HepG2 (cell line): ENCODE measurements around the gene HDAC5. TPM values are rescaled to one million over a fixed set of nuclear protein-coding genes. Genes with fewer than 3 reads are reported as not detected.

Experiments
- ATAC-seq: fragments of 200-7000 bp; cut with Tn5 transposase; 3 replicates; pipeline ENCODE4 v1.9.1; 2020; ENCODE audit warnings: mild to moderate bottlenecking, moderate library complexity
- BruUV-seq: library from RNA; stranded (reverse); fragments of 400-500 nt; replicated peaks from 2 replicates; lab custom pipeline; 2021; lab: Mats Ljungman, UMichigan
- CTCF ChIA-PET: fragments of 300-600 bp; formaldehyde crosslinking; extraction: SDS; loops from one replicate; lab custom pipeline; 2021; ENCODE audit warnings: low total read pairs, inconsistent platforms, low intra/inter-chr PET ratio; lab: Yijun Ruan, JAX
- POLR2A ChIA-PET: fragments of 350-600 bp; sonication (Branson Sonifier 250); formaldehyde crosslinking; loops from one replicate; lab custom pipeline; 2020; ENCODE audit warnings: antibody characterized with exemption, inconsistent platforms; lab: Yijun Ruan, JAX
- DNase-seq: peaks from one replicate; pipeline ENCODE4 v3.0.0-alpha.2; 2015; ENCODE audit warnings: low spot score
- FAIRE-seq: peaks from 3 replicates; lab custom pipeline; 2011; peaks lifted over from hg19 to GRCh38; lab: Jason Lieb, UNC
- H2AFZ ChIP-seq: one replicate; pipeline ENCODE4 v1.6.1; 2011; ENCODE audit warnings: low read length, inconsistent platforms
- H3K27ac ChIP-seq: fragments of 300-600 bp; 3 replicates; pipeline ENCODE4 v1.8.0; 2011; ENCODE audit warnings: mixed run types, mild to moderate bottlenecking, mixed read lengths, low read length, inconsistent platforms; ENCODE audit not compliant: insufficient read depth; ENCODE audit errors: extremely low read length
- H3K27me3 ChIP-seq, 2 experiments: fragments of 200-600 bp in 1 of 2; 2 replicates in 1 of 2; 3 replicates in 1 of 2; pipeline versions ENCODE4 v1.6.0 to v1.8.0; 2011; ENCODE audit warnings: low read length in 2 of 2, mild to moderate bottlenecking in 2 of 2, moderate library complexity in 2 of 2, inconsistent platforms in 1 of 2; ENCODE audit not compliant: insufficient read depth in 2 of 2, control insufficient read depth in 1 of 2
- H3K36me3 ChIP-seq, 2 experiments: fragments of 200-600 bp in 1 of 2; replicated peaks in 1 of 2; 2 replicates in 1 of 2; 3 replicates in 1 of 2; pipeline versions ENCODE4 v1.5.1 to v1.8.0; 2011; ENCODE audit warnings: low read length in 2 of 2, inconsistent platforms in 1 of 2; ENCODE audit not compliant: insufficient read depth in 2 of 2, control insufficient read depth in 1 of 2
- H3K4me1 ChIP-seq: 2 replicates; pipeline ENCODE4 v1.5.1; 2012; ENCODE audit warnings: low read length, inconsistent platforms; ENCODE audit not compliant: insufficient read depth
- H3K4me2 ChIP-seq: 2 replicates; pipeline ENCODE4 v1.6.0; 2011; ENCODE audit warnings: low read depth, low read length, inconsistent platforms
- H3K4me3 ChIP-seq, 3 experiments: fragments of 200-600 bp in 1 of 3; sonication (generic), shearing (Covaris generic) in 1 of 3; replicated peaks in 1 of 3; 2 replicates each; pipeline ENCODE4 v1.5.1; 2011 to 2016; ENCODE audit warnings: low read length in 3 of 3, inconsistent platforms in 2 of 3, low read depth in 2 of 3, mild to moderate bottlenecking in 2 of 3, control low read depth in 1 of 3, mixed read lengths in 1 of 3; ENCODE audit not compliant: insufficient read depth in 1 of 3
- H3K79me2 ChIP-seq: one replicate; pipeline ENCODE4 v1.6.1; 2011; ENCODE audit warnings: low read length, inconsistent platforms; ENCODE audit not compliant: insufficient read depth
- H3K9ac ChIP-seq: 2 replicates; pipeline ENCODE4 v1.6.0; 2011; ENCODE audit warnings: mild to moderate bottlenecking, low read depth, low read length, inconsistent platforms; ENCODE audit not compliant: insufficient read depth
- H3K9me3 ChIP-seq: 2 replicates; pipeline ENCODE4 v1.5.1; 2012; ENCODE audit warnings: mild to moderate bottlenecking, low read length
- H4K20me1 ChIP-seq: 2 replicates; pipeline ENCODE4 v1.6.0; 2011; ENCODE audit warnings: inconsistent platforms, mild to moderate bottlenecking, low read length, moderate library complexity; ENCODE audit not compliant: insufficient read depth
- POLR2G ChIP-seq: fragments of 200-400 bp; formaldehyde crosslinking; IDR thresholded peaks from 2 replicates; pipeline ENCODE4 v1.6.1; 2018; ENCODE audit warnings: mild to moderate bottlenecking, low read depth, low read length, moderate library complexity
- SOX5 ChIP-seq: IDR thresholded peaks from 2 replicates; pipeline ENCODE4 v1.6.1; 2016; ENCODE audit warnings: borderline replicate concordance
- THAP11 ChIP-seq: IDR thresholded peaks from 2 replicates; pipeline ENCODE4 v1.6.1; 2016; ENCODE audit warnings: missing biosample characterization, missing genetic modification reagents
- ZBTB14 ChIP-seq: sonication (generic); formaldehyde crosslinking; IDR thresholded peaks from 2 replicates; pipeline ENCODE4 v1.4.0; 2020; ENCODE audit warnings: missing genetic modification reagents
- ZBTB4 ChIP-seq: sonication (generic); formaldehyde crosslinking; IDR thresholded peaks from 2 replicates; pipeline ENCODE4 v1.4.0; 2020; ENCODE audit warnings: missing genetic modification reagents, mild to moderate bottlenecking, borderline replicate concordance
- ZBTB44 ChIP-seq: sonication (generic); formaldehyde crosslinking; IDR thresholded peaks from 2 replicates; pipeline ENCODE4 v1.4.0; 2020; ENCODE audit warnings: missing genetic modification reagents
- WGBS: methylation state at CpG from one replicate; pipeline ENCODE4 v1.1.6; 2017; ENCODE audit warnings: low lambda C conversion rate; 5-methylcytosine and 5-hydroxymethylcytosine counted together
- in situ Hi-C: cut with HindIII; loops from 2 replicates; pipeline ENCODE4 v1.10.0; 2017; ENCODE audit warnings: low pct_unique_long_range_greater_than_20kb; ENCODE audit not compliant: extremely low pct_ligation_motif_present
- intact Hi-C: fragments of 100-400 bp; cut with micrococcal nuclease; formaldehyde crosslinking; loops from one replicate; pipeline ENCODE4 v1.10.0; 2022; ENCODE audit not compliant: unreplicated experiment
- polyA plus RNA-seq, 8 experiments: library from polyadenylated mRNA; depleted of rRNA in 3 of 8; stranded (reverse) in 7 of 8; unstranded in 1 of 8; fragments of >200 nt; fragmentation: Illumina TruSeq in 4 of 8; extraction: Trizol in 4 of 8; gene quantifications; 2 replicates each; pipeline versions ENCODE4 v1.2.1 to v1.2.3, GENCODE V29; 2011 to 2016; ENCODE audit warnings: low read depth in 4 of 8, missing spikeins in 1 of 8, mixed read lengths in 1 of 8; ENCODE audit not compliant: insufficient read depth in 1 of 8
- total RNA-seq, 5 experiments: library from RNA; depleted of rRNA; stranded (reverse); fragments of >200 nt; fragmentation: Illumina TruSeq; extraction: Trizol; gene quantifications; 2 replicates each; pipeline ENCODE4 v1.2.3, GENCODE V29; 2016; ENCODE audit warnings: low read depth in 1 of 5
- TF ChIP-seq, protein P1 (sequence below): sonication (generic); formaldehyde crosslinking; IDR thresholded peaks from 2 replicates; pipeline ENCODE4 v1.9.0; 2021; ENCODE audit warnings: missing genetic modification reagents, borderline replicate concordance
- TF ChIP-seq, protein P2 (sequence below): sonication (generic); formaldehyde crosslinking; IDR thresholded peaks from 2 replicates; pipeline ENCODE4 v1.9.0; 2022; ENCODE audit warnings: missing genetic modification reagents, mild to moderate bottlenecking, borderline replicate concordance

HDAC5 gene
- total and polyA plus RNA-seq, 2 of the 13 experiments (the other 11 are each of a cell fraction or from before 2014, with no cell fraction given), result 46.4 to 85.4 TPM

DNA sequence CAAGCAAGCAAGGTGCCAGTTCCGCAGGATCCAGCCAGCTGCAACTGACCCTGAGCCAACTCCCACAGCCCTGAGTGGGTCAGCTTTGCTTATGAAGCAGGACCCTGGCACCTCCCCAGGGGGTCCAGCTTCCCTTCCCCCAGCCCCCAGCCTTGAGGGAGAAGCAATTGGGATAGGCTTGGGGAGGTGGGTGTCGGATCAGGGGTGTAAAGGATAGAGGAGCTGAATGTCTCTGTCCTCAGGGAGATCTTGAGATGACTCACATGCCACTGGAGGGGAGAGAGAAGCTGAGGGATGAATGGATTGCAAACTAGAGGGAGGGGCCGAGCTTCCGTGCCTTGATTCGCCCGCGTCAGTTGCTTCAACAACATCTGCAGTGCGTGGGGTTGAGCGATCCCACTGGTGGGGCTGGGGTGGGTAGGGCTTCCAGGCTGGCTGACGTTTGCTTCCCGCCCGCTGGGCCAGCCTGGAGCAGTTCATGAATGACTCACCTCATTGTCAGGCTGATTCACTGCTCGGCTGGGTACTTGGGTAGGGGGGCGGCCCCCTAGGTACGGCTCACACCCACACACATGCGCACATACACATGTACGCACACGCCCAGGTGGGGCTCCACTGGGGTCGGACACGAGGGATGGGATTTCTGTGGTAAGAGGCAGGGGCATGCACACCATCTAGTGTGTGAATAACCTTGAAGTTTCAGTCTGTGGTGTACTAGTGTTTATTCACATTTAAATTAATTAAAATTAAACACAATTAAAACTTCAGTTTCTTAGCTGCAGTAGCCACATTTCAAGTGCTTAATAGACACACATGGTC lies 14.7 kb upstream of the HDAC5 start (continued):
- TF ChIP-seq ZBTB44 (CRISPR knock-in tag) (0 out of 2 replicates have a peak, but pooled peaks have one; percentile 32), ZBTB4 (CRISPR knock-in tag) (peak; percentile 69; the same call in 1 of the 2 replicates), POLR2G (0 out of 2 replicates have a peak, but pooled peaks have one; percentile 39)

DNA sequence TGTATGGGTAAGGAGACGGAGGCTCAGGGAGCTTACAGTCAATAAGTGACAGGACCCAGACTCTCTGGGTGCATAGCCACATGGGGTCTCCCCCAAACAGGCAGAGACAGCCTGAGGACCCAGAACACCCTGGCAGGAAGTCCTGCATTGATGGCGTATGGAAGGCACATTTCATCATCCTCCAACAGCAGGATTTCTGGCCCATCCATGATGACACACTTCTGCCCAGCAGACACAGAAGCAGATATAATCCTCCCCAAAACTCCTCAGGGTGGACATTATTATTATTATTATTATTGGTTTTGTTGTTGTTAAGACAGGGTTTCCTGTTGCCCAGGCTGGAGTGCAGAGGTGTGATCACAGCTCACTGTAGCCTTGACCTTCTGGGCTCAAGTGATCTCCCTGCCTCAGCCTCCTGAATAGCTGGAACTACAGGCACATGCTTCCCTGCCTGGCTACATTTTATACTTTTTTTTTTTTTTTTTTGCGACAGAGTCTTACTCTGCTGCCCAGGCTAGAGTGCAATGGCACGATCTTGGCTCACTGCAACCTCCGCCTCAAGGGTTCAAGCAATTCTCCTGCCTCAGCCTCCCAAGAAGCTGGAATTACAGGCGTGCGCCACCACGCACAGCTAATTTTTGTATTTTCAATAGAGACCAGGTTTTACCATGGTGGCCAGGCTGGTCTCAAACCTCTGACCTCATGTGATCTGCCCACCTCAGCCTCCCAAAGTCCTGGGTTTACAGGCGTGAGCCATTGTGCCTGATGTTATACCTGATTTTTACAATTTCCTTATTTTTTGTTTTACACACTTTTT lies 11.5 kb upstream of the HDAC5 start:
- ChIA-PET POLR2A (interaction anchor here (0.5 to 1.8 kb wide), 7 partner anchors 8 to 120 kb away, joined by 3 to 7 read pairs (median 4); partner anchors contain the start of genes HDAC5, TMEM101 and TMUB2), CTCF (no interaction called here)
- no TSS peak for BruUV-seq
- TF ChIP-seq SOX5 (CRISPR knock-in tag), result peak; percentile 39; the same call in 1 of the 2 replicates
- TF ChIP-seq ZBTB14 (CRISPR knock-in tag), result no peak
- TF ChIP-seq, protein P1, sequence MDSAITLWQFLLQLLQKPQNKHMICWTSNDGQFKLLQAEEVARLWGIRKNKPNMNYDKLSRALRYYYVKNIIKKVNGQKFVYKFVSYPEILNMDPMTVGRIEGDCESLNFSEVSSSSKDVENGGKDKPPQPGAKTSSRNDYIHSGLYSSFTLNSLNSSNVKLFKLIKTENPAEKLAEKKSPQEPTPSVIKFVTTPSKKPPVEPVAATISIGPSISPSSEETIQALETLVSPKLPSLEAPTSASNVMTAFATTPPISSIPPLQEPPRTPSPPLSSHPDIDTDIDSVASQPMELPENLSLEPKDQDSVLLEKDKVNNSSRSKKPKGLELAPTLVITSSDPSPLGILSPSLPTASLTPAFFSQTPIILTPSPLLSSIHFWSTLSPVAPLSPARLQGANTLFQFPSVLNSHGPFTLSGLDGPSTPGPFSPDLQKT (CRISPR knock-in tag), result no peak
- TF ChIP-seq THAP11 (CRISPR knock-in tag), result 0 out of 2 replicates have a peak, but pooled peaks have one; percentile 13
- TF ChIP-seq, protein P2, sequence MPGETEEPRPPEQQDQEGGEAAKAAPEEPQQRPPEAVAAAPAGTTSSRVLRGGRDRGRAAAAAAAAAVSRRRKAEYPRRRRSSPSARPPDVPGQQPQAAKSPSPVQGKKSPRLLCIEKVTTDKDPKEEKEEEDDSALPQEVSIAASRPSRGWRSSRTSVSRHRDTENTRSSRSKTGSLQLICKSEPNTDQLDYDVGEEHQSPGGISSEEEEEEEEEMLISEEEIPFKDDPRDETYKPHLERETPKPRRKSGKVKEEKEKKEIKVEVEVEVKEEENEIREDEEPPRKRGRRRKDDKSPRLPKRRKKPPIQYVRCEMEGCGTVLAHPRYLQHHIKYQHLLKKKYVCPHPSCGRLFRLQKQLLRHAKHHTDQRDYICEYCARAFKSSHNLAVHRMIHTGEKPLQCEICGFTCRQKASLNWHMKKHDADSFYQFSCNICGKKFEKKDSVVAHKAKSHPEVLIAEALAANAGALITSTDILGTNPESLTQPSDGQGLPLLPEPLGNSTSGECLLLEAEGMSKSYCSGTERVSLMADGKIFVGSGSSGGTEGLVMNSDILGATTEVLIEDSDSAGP (CRISPR knock-in tag), result 0 out of 2 replicates have a peak, but pooled peaks have one; percentile 25

More for the DNA sequence above, 11.5 kb upstream of the HDAC5 start:
- no peak for DNase-seq
- H3K4me1 ChIP-seq, result peaks cover 83% of the 10 kb centered on the region
- H3K9me3 ChIP-seq, result no peaks in the 10 kb centered on the region
- H3K4me2 ChIP-seq, result peak overlapping the region; percentile 58
- no peak overlapping the region for H3K4me3 ChIP-seq
- no peak for ATAC-seq
- intact Hi-C loops, result no loop called here
- no peaks in the 10 kb centered on the region for H3K36me3 ChIP-seq
- WGBS, result 69% methylated on average over 9 of the region's 9 CpGs
- H3K27ac ChIP-seq, result no peak overlapping the region
- no peak overlapping the region for H2AFZ ChIP-seq
- no peak overlapping the region for H3K9ac ChIP-seq
- no peaks in the 10 kb centered on the region for H3K79me2 ChIP-seq
- H4K20me1 ChIP-seq, result no peaks in the 10 kb centered on the region
- in situ Hi-C loops, result no loop called here
- H3K27me3 ChIP-seq, result no peaks in the 10 kb centered on the region; a peak in 1 of 5 replicates
- FAIRE-seq, result no peak
